SH-SY5Y (cell line): ENCODE data around the gene SLC22A8.

Source experiments
- GATA2 ChIP-seq: IDR thresholded peaks from 2 replicates; pipeline ENCODE4 v1.6.1; 2011; ENCODE audit warnings: mild to moderate bottlenecking, low read depth, low read length
- GATA3 ChIP-seq: IDR thresholded peaks from 2 replicates; pipeline ENCODE4 v1.6.1; 2011; ENCODE audit warnings: low read depth, mild to moderate bottlenecking, low read length, moderate library complexity

The SLC22A8 gene

GRCh38 chr11:63015521-63016215 lies at the start of gene SLC22A8:
Gene SLC22A8 (minus strand): TSS chr11:63015841. CDS start chr11:63014958, 883 bp downstream.
- no peak for TF ChIP-seq GATA3
- TF ChIP-seq GATA2: no peak

- TF ChIP-seq GATA2 (no peak), GATA3 (no peak)
Measured at GRCh38 chr11:63042596-63042995, 27.0 kb upstream of the SLC22A8 start.

GRCh38 chr11:63032457-63032856 lies 16.8 kb upstream of the SLC22A8 start:
- TF ChIP-seq GATA2: no peak
- no peak for TF ChIP-seq GATA3

GRCh38 chr11:63023841-63024648 lies 8.4 kb upstream of the SLC22A8 start:
- TF ChIP-seq GATA3 (no peak), GATA2 (peak; percentile 40; the same call in 1 of the 2 replicates)

- no peak for TF ChIP-seq GATA3
- TF ChIP-seq GATA2: no peak
Measured at GRCh38 chr11:63023222-63023814, 7.7 kb upstream of the SLC22A8 start.

- peak; percentile 64 for TF ChIP-seq GATA2
- no peak for TF ChIP-seq GATA3
Measured at GRCh38 chr11:63022441-63022840, 6.8 kb upstream of the SLC22A8 start.

GRCh38 chr11:63020671-63021291 lies 5.1 kb upstream of the SLC22A8 start:
- TF ChIP-seq GATA2: no peak
- TF ChIP-seq GATA3: no peak

GRCh38 chr11:63019506-63019905 lies 3.9 kb upstream of the SLC22A8 start:
- TF ChIP-seq GATA3 (no peak), GATA2 (no peak)

GRCh38 chr11:63017306-63017974 lies 1.8 kb upstream of the SLC22A8 start:
- peak; percentile 90 for TF ChIP-seq GATA2
- no peak; the same call in 1 of the 2 replicates for TF ChIP-seq GATA3

GRCh38 chr11:63014408-63015055 lies 1.1 kb downstream of the SLC22A8 start:
- TF ChIP-seq GATA2: no peak
- no peak for TF ChIP-seq GATA3

GRCh38 chr11:63012839-63013238 lies 2.8 kb downstream of the SLC22A8 start:
- no peak for TF ChIP-seq GATA2
- TF ChIP-seq GATA3: no peak

- TF ChIP-seq GATA3: no peak
- no peak for TF ChIP-seq GATA2
Measured at GRCh38 chr11:63012430-63012829, 3.2 kb downstream of the SLC22A8 start.

- TF ChIP-seq GATA2 (no peak), GATA3 (no peak)
Measured at GRCh38 chr11:63010934-63011439, 4.7 kb downstream of the SLC22A8 start.
